Measurements from ENCODE around the gene SATB1.

DNA sequence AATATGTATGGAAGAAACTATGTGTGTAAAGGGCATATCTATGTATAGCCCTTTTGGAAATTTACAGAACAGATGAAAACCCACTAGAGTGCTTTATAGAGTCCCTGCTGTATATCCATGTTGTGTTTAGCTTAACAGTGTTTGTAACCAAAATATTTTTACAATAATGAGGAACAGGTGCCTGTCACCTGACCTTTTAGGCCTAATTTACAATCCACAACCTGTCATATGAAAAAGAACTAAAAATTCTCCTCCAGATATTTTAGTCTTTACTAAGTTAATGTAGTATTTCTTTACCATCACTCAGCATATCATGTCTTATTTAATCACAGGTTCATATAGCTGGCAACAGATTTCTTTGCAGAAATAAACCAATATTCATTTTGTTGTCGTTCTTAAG, 16.4 kb upstream of the SATB1 start:
- TF ChIP-seq, protein P1, sequence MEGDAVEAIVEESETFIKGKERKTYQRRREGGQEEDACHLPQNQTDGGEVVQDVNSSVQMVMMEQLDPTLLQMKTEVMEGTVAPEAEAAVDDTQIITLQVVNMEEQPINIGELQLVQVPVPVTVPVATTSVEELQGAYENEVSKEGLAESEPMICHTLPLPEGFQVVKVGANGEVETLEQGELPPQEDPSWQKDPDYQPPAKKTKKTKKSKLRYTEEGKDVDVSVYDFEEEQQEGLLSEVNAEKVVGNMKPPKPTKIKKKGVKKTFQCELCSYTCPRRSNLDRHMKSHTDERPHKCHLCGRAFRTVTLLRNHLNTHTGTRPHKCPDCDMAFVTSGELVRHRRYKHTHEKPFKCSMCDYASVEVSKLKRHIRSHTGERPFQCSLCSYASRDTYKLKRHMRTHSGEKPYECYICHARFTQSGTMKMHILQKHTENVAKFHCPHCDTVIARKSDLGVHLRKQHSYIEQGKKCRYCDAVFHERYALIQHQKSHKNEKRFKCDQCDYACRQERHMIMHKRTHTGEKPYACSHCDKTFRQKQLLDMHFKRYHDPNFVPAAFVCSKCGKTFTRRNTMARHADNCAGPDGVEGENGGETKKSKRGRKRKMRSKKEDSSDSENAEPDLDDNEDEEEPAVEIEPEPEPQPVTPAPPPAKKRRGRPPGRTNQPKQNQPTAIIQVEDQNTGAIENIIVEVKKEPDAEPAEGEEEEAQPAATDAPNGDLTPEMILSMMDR (tag by site-specific recombination; IDR thresholded peaks at IDR 0.05): no peak
- TF ChIP-seq ZNF654 (tag by site-specific recombination; IDR thresholded peaks at IDR 0.05; ENCODE audit: low read depth): no peak
- TF ChIP-seq ZFP3 (tag by site-specific recombination; IDR thresholded peaks at IDR 0.05; ENCODE audit: low read depth): no peak
- TF ChIP-seq ZNF416 (tag by site-specific recombination; IDR thresholded peaks at IDR 0.05): no peak
- TF ChIP-seq ZBTB1 (tag by site-specific recombination; IDR thresholded peaks at IDR 0.05): no peak
- no peak for TF ChIP-seq ZNF138 (tag by site-specific recombination; IDR thresholded peaks at IDR 0.05; ENCODE audit: borderline replicate concordance)
- TF ChIP-seq, protein P2, sequence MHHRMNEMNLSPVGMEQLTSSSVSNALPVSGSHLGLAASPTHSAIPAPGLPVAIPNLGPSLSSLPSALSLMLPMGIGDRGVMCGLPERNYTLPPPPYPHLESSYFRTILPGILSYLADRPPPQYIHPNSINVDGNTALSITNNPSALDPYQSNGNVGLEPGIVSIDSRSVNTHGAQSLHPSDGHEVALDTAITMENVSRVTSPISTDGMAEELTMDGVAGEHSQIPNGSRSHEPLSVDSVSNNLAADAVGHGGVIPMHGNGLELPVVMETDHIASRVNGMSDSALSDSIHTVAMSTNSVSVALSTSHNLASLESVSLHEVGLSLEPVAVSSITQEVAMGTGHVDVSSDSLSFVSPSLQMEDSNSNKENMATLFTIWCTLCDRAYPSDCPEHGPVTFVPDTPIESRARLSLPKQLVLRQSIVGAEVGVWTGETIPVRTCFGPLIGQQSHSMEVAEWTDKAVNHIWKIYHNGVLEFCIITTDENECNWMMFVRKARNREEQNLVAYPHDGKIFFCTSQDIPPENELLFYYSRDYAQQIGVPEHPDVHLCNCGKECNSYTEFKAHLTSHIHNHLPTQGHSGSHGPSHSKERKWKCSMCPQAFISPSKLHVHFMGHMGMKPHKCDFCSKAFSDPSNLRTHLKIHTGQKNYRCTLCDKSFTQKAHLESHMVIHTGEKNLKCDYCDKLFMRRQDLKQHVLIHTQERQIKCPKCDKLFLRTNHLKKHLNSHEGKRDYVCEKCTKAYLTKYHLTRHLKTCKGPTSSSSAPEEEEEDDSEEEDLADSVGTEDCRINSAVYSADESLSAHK (tag by site-specific recombination; IDR thresholded peaks at IDR 0.05): no peak
- no peak for TF ChIP-seq ZNF529 (tag by site-specific recombination; IDR thresholded peaks at IDR 0.05; ENCODE audit: insufficient replicate concordance)
- TF ChIP-seq, protein P3, sequence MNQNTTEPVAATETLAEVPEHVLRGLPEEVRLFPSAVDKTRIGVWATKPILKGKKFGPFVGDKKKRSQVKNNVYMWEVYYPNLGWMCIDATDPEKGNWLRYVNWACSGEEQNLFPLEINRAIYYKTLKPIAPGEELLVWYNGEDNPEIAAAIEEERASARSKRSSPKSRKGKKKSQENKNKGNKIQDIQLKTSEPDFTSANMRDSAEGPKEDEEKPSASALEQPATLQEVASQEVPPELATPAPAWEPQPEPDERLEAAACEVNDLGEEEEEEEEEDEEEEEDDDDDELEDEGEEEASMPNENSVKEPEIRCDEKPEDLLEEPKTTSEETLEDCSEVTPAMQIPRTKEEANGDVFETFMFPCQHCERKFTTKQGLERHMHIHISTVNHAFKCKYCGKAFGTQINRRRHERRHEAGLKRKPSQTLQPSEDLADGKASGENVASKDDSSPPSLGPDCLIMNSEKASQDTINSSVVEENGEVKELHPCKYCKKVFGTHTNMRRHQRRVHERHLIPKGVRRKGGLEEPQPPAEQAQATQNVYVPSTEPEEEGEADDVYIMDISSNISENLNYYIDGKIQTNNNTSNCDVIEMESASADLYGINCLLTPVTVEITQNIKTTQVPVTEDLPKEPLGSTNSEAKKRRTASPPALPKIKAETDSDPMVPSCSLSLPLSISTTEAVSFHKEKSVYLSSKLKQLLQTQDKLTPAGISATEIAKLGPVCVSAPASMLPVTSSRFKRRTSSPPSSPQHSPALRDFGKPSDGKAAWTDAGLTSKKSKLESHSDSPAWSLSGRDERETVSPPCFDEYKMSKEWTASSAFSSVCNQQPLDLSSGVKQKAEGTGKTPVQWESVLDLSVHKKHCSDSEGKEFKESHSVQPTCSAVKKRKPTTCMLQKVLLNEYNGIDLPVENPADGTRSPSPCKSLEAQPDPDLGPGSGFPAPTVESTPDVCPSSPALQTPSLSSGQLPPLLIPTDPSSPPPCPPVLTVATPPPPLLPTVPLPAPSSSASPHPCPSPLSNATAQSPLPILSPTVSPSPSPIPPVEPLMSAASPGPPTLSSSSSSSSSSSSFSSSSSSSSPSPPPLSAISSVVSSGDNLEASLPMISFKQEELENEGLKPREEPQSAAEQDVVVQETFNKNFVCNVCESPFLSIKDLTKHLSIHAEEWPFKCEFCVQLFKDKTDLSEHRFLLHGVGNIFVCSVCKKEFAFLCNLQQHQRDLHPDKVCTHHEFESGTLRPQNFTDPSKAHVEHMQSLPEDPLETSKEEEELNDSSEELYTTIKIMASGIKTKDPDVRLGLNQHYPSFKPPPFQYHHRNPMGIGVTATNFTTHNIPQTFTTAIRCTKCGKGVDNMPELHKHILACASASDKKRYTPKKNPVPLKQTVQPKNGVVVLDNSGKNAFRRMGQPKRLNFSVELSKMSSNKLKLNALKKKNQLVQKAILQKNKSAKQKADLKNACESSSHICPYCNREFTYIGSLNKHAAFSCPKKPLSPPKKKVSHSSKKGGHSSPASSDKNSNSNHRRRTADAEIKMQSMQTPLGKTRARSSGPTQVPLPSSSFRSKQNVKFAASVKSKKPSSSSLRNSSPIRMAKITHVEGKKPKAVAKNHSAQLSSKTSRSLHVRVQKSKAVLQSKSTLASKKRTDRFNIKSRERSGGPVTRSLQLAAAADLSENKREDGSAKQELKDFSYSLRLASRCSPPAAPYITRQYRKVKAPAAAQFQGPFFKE (tag by site-specific recombination; IDR thresholded peaks at IDR 0.05; ENCODE audit: borderline replicate concordance): no peak
